ENCODE measurements around the gene TCEA2. TPM values are rescaled to one million over a fixed set of nuclear protein-coding genes. Genes with fewer than 3 reads are reported as not detected.

Gene TCEA2
- total and polyA plus RNA-seq, 2 of the 13 experiments (the other 11 are each of a cell fraction or from before 2014, with no cell fraction given) = 28.1 to 33.7 TPM

GRCh38 chr20:64050261-64051032 lies 12.6 kb upstream of the TCEA2 start (continued):
- TF ChIP-seq HBP1 (CRISPR knock-in tag; IDR thresholded peaks at IDR 0.05; ENCODE audit: low read depth) (no peak), ZMYM3 (CRISPR knock-in tag; IDR thresholded peaks at IDR 0.05) (no peak; the same call in 1 of the 2 replicates), ZNF790 (CRISPR knock-in tag; IDR thresholded peaks at IDR 0.05; ENCODE audit: borderline replicate concordance) (no peak), HOXA9 (CRISPR knock-in tag; IDR thresholded peaks at IDR 0.05; ENCODE audit: borderline replicate concordance) (no peak), MEF2D (CRISPR knock-in tag; IDR thresholded peaks at IDR 0.05) (no peak; the same call in 1 of the 2 replicates), DNMT3B (CRISPR knock-in tag; conservative IDR thresholded peaks at IDR 0.05) (0 out of 2 replicates have a peak, but pooled peaks have one; percentile 62), NFKB2 (CRISPR knock-in tag; IDR thresholded peaks at IDR 0.05; ENCODE audit: borderline replicate concordance) (peak; percentile 80; the same call in 1 of the 2 replicates), ZNF274 (CRISPR knock-in tag; IDR thresholded peaks at IDR 0.05) (peak; percentile 85), KAT2B (IDR thresholded peaks at IDR 0.05; ENCODE audit: borderline replicate concordance, low read depth, low read length) (no peak), ZNF430 (CRISPR knock-in tag; IDR thresholded peaks at IDR 0.05) (no peak), NFE2L2 (IDR thresholded peaks at IDR 0.05; ENCODE audit: low read length) (no peak), ZNF709 (CRISPR knock-in tag; IDR thresholded peaks at IDR 0.05) (no peak), ZNF839 (CRISPR knock-in tag; IDR thresholded peaks at IDR 0.05; ENCODE audit: borderline replicate concordance) (peak; percentile 36; the same call in 1 of the 2 replicates), MLX (CRISPR knock-in tag; IDR thresholded peaks at IDR 0.05) (no peak), ZNF484 (CRISPR knock-in tag; IDR thresholded peaks at IDR 0.05; ENCODE audit: borderline replicate concordance, low read depth) (no peak), MAFF (IDR thresholded peaks at IDR 0.05; ENCODE audit: low read depth, low read length) (no peak), ZNF232 (CRISPR knock-in tag; IDR thresholded peaks at IDR 0.05; ENCODE audit: borderline replicate concordance) (peak; percentile 86), JUND (CRISPR knock-in tag; IDR thresholded peaks at IDR 0.05) (no peak), ZBTB8A (CRISPR knock-in tag; IDR thresholded peaks at IDR 0.05; ENCODE audit: borderline replicate concordance, low read depth) (no peak), DNMT1 (CRISPR knock-in tag; IDR thresholded peaks at IDR 0.05) (no peak), NR2F2 (IDR thresholded peaks at IDR 0.05; ENCODE audit: borderline replicate concordance, low read depth) (peak; percentile 32; the same call in 1 of the 2 replicates), ZNF572 (CRISPR knock-in tag; IDR thresholded peaks at IDR 0.05) (peak; percentile 77; the same call in 1 of the 2 replicates), HNF4G (IDR thresholded peaks at IDR 0.05; ENCODE audit: borderline replicate concordance, low read depth, low read length) (no peak), HNF4G (CRISPR knock-in tag; IDR thresholded peaks at IDR 0.05; ENCODE audit: borderline replicate concordance, low read depth) (peak; percentile 29; the same call in 1 of the 2 replicates), ZFAT (CRISPR knock-in tag; conservative IDR thresholded peaks at IDR 0.05) (0 out of 2 replicates have a peak, but pooled peaks have one; percentile 62)
- TF ChIP-seq, protein P1, sequence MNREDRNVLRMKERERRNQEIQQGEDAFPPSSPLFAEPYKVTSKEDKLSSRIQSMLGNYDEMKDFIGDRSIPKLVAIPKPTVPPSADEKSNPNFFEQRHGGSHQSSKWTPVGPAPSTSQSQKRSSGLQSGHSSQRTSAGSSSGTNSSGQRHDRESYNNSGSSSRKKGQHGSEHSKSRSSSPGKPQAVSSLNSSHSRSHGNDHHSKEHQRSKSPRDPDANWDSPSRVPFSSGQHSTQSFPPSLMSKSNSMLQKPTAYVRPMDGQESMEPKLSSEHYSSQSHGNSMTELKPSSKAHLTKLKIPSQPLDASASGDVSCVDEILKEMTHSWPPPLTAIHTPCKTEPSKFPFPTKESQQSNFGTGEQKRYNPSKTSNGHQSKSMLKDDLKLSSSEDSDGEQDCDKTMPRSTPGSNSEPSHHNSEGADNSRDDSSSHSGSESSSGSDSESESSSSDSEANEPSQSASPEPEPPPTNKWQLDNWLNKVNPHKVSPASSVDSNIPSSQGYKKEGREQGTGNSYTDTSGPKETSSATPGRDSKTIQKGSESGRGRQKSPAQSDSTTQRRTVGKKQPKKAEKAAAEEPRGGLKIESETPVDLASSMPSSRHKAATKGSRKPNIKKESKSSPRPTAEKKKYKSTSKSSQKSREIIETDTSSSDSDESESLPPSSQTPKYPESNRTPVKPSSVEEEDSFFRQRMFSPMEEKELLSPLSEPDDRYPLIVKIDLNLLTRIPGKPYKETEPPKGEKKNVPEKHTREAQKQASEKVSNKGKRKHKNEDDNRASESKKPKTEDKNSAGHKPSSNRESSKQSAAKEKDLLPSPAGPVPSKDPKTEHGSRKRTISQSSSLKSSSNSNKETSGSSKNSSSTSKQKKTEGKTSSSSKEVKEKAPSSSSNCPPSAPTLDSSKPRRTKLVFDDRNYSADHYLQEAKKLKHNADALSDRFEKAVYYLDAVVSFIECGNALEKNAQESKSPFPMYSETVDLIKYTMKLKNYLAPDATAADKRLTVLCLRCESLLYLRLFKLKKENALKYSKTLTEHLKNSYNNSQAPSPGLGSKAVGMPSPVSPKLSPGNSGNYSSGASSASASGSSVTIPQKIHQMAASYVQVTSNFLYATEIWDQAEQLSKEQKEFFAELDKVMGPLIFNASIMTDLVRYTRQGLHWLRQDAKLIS (CRISPR knock-in tag; IDR thresholded peaks at IDR 0.05) = peak; percentile 29; the same call in 1 of the 2 replicates
